Keratinocyte (primary cell): ENCODE data around the gene FARSB. TPM values are rescaled to one million over a fixed set of nuclear protein-coding genes. Genes with fewer than 3 reads are reported as not detected.

Experiments
- DNase-seq: peaks from one replicate; pipeline ENCODE4 v3.0.0-alpha.2; 2011; ENCODE audit warnings: low read depth, missing footprints, low spot score
- FAIRE-seq: peaks from 2 replicates; lab custom pipeline; 2011; peaks lifted over from hg19 to GRCh38; lab: Jason Lieb, UNC
- H2AFZ ChIP-seq: 2 replicates; pipeline ENCODE4 v1.6.0; 2012; ENCODE audit warnings: low read length, control low read depth, inconsistent platforms; ENCODE audit not compliant: control insufficient read depth
- H3K27ac ChIP-seq: 2 replicates; pipeline ENCODE4 v1.5.1; 2011; ENCODE audit warnings: low read length; ENCODE audit not compliant: control insufficient read depth, insufficient read depth
- H3K27me3 ChIP-seq: 3 replicates; pipeline ENCODE4 v1.6.0; 2011; ENCODE audit warnings: low read length; ENCODE audit not compliant: control insufficient read depth, insufficient read depth; ENCODE audit errors: extremely low read depth
- H3K36me3 ChIP-seq, 2 experiments: 2 replicates in 1 of 2; 3 replicates in 1 of 2; pipeline ENCODE4 v1.5.1; 2011; ENCODE audit warnings: low read length in 2 of 2, mild to moderate bottlenecking in 1 of 2; ENCODE audit not compliant: control insufficient read depth in 2 of 2, insufficient read depth in 2 of 2; ENCODE audit errors: extremely low read depth in 1 of 2
- H3K4me1 ChIP-seq: 3 replicates; pipeline ENCODE4 v1.5.1; 2011; ENCODE audit warnings: low read length; ENCODE audit not compliant: control insufficient read depth, insufficient read depth; ENCODE audit errors: extremely low read depth
- H3K4me2 ChIP-seq: 3 replicates; pipeline ENCODE4 v1.6.0; 2011; ENCODE audit warnings: low read depth, low read length; ENCODE audit not compliant: control insufficient read depth, insufficient read depth; ENCODE audit errors: extremely low read depth
- H3K4me3 ChIP-seq, 3 experiments: fragments of 200-600 bp in 1 of 3; sonication (generic) in 1 of 3; 2 replicates in 2 of 3; 3 replicates in 1 of 3; pipeline ENCODE4 v1.5.1; 2011 to 2016; ENCODE audit warnings: low read length in 3 of 3, mild to moderate bottlenecking in 3 of 3, control low read depth in 2 of 3, inconsistent platforms in 1 of 3, low read depth in 1 of 3, mixed read lengths in 1 of 3, mixed run types in 1 of 3, moderate library complexity in 1 of 3; ENCODE audit not compliant: control insufficient read depth in 2 of 3, insufficient read depth in 2 of 3; ENCODE audit errors: extremely low read depth in 1 of 3
- H3K79me2 ChIP-seq: 2 replicates; pipeline ENCODE4 v1.6.0; 2012; ENCODE audit warnings: low read length; ENCODE audit not compliant: control insufficient read depth, insufficient read depth
- H3K9ac ChIP-seq: 3 replicates; pipeline ENCODE4 v1.6.0; 2011; ENCODE audit warnings: low read length; ENCODE audit not compliant: control insufficient read depth, insufficient read depth; ENCODE audit errors: extremely low read depth
- H3K9me1 ChIP-seq: 3 replicates; pipeline ENCODE4 v1.6.0; 2011; ENCODE audit warnings: low read length; ENCODE audit not compliant: control insufficient read depth, insufficient read depth; ENCODE audit errors: extremely low read depth
- H3K9me3 ChIP-seq: 2 replicates; pipeline ENCODE4 v1.5.1; 2012; ENCODE audit warnings: low read depth, low read length; ENCODE audit not compliant: control insufficient read depth
- H4K20me1 ChIP-seq: 3 replicates; pipeline ENCODE4 v1.6.0; 2011; ENCODE audit warnings: low read length; ENCODE audit not compliant: control insufficient read depth, insufficient read depth; ENCODE audit errors: extremely low read depth
- EZH2 ChIP-seq: IDR thresholded peaks from one replicate; pipeline ENCODE4 v1.6.1; 2012; ENCODE audit warnings: inconsistent platforms, mild to moderate bottlenecking, low read length, moderate library complexity
- dilution Hi-C: fragments of 300-500 bp; cut with MboI; formaldehyde crosslinking; loops from one replicate; pipeline ENCODE4 v1.7.0; 2020; ENCODE audit warnings: low sequenced_read_pairs; ENCODE audit not compliant: extremely low pct_ligation_motif_present
- polyA plus RNA-seq, 5 experiments: library from polyadenylated mRNA; depleted of rRNA in 3 of 5; stranded (reverse) in 3 of 5; stranded (forward) in 1 of 5; unstranded in 1 of 5; fragments of >200 nt; gene quantifications; 1 replicate in 1 of 5; 2 replicates in 3 of 5; 3 replicates in 1 of 5; pipeline versions ENCODE4 v1.2.1 to v1.2.3, GENCODE V29; 2011 to 2012; ENCODE audit warnings: missing spikeins in 2 of 5, low read depth in 1 of 5, low replicate concordance in 1 of 5
- TF ChIP-seq, protein P1 (sequence below), 3 experiments: IDR thresholded peaks in 1 of 3; conservative IDR thresholded peaks in 1 of 3; optimal IDR thresholded peaks in 1 of 3; 2 replicates in 2 of 3; 3 replicates in 1 of 3; pipeline versions ENCODE3 to v1.5.1; 2011; ENCODE audit warnings: low read length in 3 of 3, mild to moderate bottlenecking in 3 of 3, moderate library complexity in 2 of 3, control low read depth in 1 of 3, inconsistent platforms in 1 of 3; ENCODE audit not compliant: insufficient read depth in 2 of 3; ENCODE audit errors: extremely low read depth in 1 of 3

The FARSB gene
- polyA plus RNA-seq, 1 donor (not counting 4 experiments of a cell fraction or from before 2014, with no cell fraction given), result 68.8 TPM

DNA sequence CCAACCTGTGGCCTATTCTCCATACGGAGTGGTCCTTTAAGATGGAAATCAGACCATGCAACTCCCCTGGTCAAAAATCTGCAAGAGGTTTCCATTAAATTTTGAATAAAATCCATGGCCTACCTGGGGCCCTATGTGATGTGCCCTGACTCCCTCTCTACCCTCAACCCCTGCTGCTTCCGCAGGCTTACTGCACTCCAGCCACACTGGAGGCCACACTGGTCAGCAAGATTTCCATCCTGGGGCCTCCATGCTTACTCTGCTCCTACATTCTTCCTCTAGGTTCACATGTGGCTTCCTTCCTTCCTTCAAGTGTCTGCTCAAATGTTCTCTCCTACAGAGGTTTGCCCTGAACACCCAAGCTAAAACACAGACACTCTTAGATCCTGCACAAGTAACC is 40.6 kb downstream of the FARSB start:
- Histone ChIP-seq H3K9ac (no peak overlapping the region), H3K4me1 (no peaks in the 10 kb centered on the region), H3K27ac (no peak overlapping the region), H3K4me3 (no peak overlapping the region), H3K4me2 (no peak overlapping the region), H3K9me1 (no peaks in the 10 kb centered on the region), H3K27me3 (no peaks in the 10 kb centered on the region), H4K20me1 (no peaks in the 10 kb centered on the region), H3K79me2 (peaks cover 2% of the 10 kb centered on the region), H2AFZ (no peak overlapping the region), H3K36me3 (peaks cover 13 to 27% of the 10 kb centered on the region in 2 experiments), H3K9me3 (no peaks in the 10 kb centered on the region)
- FAIRE-seq (no peak), DNase-seq (no peak)
- dilution Hi-C loops, result no loop called here
- TF ChIP-seq EZH2, result no peak
- TF ChIP-seq, protein P1, sequence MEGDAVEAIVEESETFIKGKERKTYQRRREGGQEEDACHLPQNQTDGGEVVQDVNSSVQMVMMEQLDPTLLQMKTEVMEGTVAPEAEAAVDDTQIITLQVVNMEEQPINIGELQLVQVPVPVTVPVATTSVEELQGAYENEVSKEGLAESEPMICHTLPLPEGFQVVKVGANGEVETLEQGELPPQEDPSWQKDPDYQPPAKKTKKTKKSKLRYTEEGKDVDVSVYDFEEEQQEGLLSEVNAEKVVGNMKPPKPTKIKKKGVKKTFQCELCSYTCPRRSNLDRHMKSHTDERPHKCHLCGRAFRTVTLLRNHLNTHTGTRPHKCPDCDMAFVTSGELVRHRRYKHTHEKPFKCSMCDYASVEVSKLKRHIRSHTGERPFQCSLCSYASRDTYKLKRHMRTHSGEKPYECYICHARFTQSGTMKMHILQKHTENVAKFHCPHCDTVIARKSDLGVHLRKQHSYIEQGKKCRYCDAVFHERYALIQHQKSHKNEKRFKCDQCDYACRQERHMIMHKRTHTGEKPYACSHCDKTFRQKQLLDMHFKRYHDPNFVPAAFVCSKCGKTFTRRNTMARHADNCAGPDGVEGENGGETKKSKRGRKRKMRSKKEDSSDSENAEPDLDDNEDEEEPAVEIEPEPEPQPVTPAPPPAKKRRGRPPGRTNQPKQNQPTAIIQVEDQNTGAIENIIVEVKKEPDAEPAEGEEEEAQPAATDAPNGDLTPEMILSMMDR (optimal IDR thresholded peaks at IDR 0.05 in 1 of 3, IDR thresholded peaks at IDR 0.05 in 1 of 3, conservative IDR thresholded peaks at IDR 0.05 in 1 of 3; ENCODE audit: extremely low read depth in 1 of 3, insufficient read depth in 2 of 3, low read length in 3 of 3), result no peak

DNA sequence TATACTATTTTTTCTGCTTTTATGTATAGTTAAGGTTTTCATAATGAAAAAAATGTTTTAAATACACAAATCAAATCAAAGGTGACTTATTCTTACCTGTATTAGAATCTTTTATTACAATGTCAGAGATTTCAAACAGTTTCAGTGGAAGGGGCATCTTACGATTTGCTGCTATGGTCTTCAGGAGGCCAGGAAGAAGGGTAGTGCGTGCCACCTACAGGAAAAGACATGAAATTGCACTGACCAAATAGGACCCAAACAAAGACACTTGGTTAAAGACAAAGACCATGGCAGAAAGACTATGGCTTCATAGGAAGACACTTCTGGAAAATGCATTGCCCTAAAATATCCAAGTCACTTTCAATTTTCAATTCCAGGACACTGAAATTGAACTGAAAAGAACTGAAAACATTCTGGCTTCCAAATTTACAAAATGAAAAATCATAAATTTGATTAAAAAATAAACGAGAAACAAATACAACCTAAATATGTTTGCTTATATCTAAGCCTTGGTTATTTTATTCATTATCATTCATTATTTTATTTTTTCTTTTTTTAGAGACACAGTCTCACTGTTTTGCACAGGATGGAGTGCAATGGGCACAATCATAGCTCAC is 42.1 kb downstream of the FARSB start:
- FAIRE-seq (peak; percentile 67), DNase-seq (no peak)
- TF ChIP-seq EZH2, result no peak
- TF ChIP-seq, protein P1 (optimal IDR thresholded peaks at IDR 0.05 in 1 of 3, IDR thresholded peaks at IDR 0.05 in 1 of 3, conservative IDR thresholded peaks at IDR 0.05 in 1 of 3; ENCODE audit: extremely low read depth in 1 of 3, insufficient read depth in 2 of 3, low read length in 3 of 3), result peak; percentile 60 to 74 (median 64)
- Histone ChIP-seq H3K79me2 (peaks cover 2% of the 10 kb centered on the region), H3K27me3 (no peaks in the 10 kb centered on the region), H3K9me3 (no peaks in the 10 kb centered on the region), H3K4me2 (no peak overlapping the region), H2AFZ (no peak overlapping the region), H3K4me1 (no peaks in the 10 kb centered on the region), H3K9me1 (no peaks in the 10 kb centered on the region), H3K27ac (no peak overlapping the region), H3K9ac (no peak overlapping the region), H3K4me3 (no peak overlapping the region), H4K20me1 (no peaks in the 10 kb centered on the region), H3K36me3 (peaks cover 16 to 30% of the 10 kb centered on the region in 2 experiments)
- dilution Hi-C loops, result no loop called here
